Sigmoid colon (tissue), 7 donors: ENCODE measurements around the gene RPS8. TPM values are rescaled to one million over a fixed set of nuclear protein-coding genes. Genes with fewer than 3 reads are reported as not detected.
A peak's percentile ranks its signal among the peaks of the same experiment; 100 is the strongest.
"Not testable (repeated sequence)": the region's sequence is repeated elsewhere in the genome, so short reads cannot be mapped to it uniquely, and the experiment has no call there.

Experiments
- DNase-seq: peaks from one replicate; pipeline ENCODE4 v3.0.0-alpha.2; 2019
- H3K27ac ChIP-seq, 4 donors: fragments of 200-600 bp; sonication (generic); one replicate each; pipeline ENCODE4 v1.5.1; 2016 to 2019; ENCODE audit warnings: mild to moderate bottlenecking in 1 of 4
- H3K27me3 ChIP-seq, 3 donors: fragments of 200-600 bp; sonication (generic); one replicate each; pipeline ENCODE4 v1.5.1; 2019; ENCODE audit warnings: mild to moderate bottlenecking in 1 of 3
- H3K36me3 ChIP-seq, 4 donors: fragments of 200-600 bp; sonication (generic); one replicate each; pipeline ENCODE4 v1.5.1; 2016 to 2019
- H3K4me1 ChIP-seq, 4 donors: fragments of 200-600 bp; sonication (generic); one replicate each; pipeline ENCODE4 v1.5.1; 2017 to 2019
- H3K4me3 ChIP-seq, 4 donors: fragments of 200-600 bp; sonication (generic); one replicate each; pipeline ENCODE4 v1.5.1; 2017 to 2019; ENCODE audit warnings: mild to moderate bottlenecking in 2 of 4, moderate library complexity in 1 of 4
- H3K9me3 ChIP-seq, 4 donors: fragments of 200-600 bp in 3 of 4; sonication (generic) in 3 of 4; one replicate each; pipeline versions ENCODE4 v1.5.1 to v1.6.1; 2013 to 2019
- EP300 ChIP-seq, 4 donors: sonication (generic); formaldehyde crosslinking; IDR thresholded peaks; one replicate each; pipeline ENCODE4 v1.6.1; 2017; ENCODE audit warnings: antibody characterized with exemption in 4 of 4
- POLR2A ChIP-seq, 2 donors: fragments of 450-650 bp; IDR thresholded peaks; one replicate each; pipeline ENCODE4 v1.6.1; 2016; ENCODE audit warnings: antibody characterized with exemption in 2 of 2, mild to moderate bottlenecking in 2 of 2, moderate library complexity in 2 of 2
- POLR2AphosphoS5 ChIP-seq, 4 donors: sonication (generic); formaldehyde crosslinking; IDR thresholded peaks; one replicate each; pipeline ENCODE4 v1.6.1; 2017; ENCODE audit warnings: antibody characterized with exemption in 4 of 4
- WGBS, 2 donors: extraction: QIAGEN DNeasy Blood & Tissue Kit; methylation state at CpG; one replicate each; pipeline ENCODE4 v1.1.7; 2013; 5-methylcytosine and 5-hydroxymethylcytosine counted together
- intact Hi-C: fragments of 100-400 bp; cut with DNase I; formaldehyde crosslinking; loops from one replicate; pipeline ENCODE4 v1.15.1; 2023
- polyA plus RNA-seq, 3 donors: library from polyadenylated mRNA; stranded (reverse); fragments of 200-250 nt; gene quantifications; one replicate each; pipeline ENCODE4 v1.2.3, GENCODE V29; 2013
- total RNA-seq, 4 donors: library from RNA; depleted of rRNA; stranded (reverse); fragments of >200 nt; gene quantifications; one replicate each; pipeline ENCODE4 v1.1.0, GENCODE V29; 2016
- TF ChIP-seq, protein P1 (sequence below), 4 experiments: fragments of 450-650 bp in 3 of 4; fragments of 200-600 bp in 1 of 4; IDR thresholded peaks; one replicate each; pipeline ENCODE4 v1.5.1; 2016 to 2019; ENCODE audit warnings: antibody characterized with exemption in 4 of 4, mild to moderate bottlenecking in 3 of 4, moderate library complexity in 2 of 4
- donor health status: healthy with polysubstance abuse.
- donor health status: Bipolar disorder and iron deficiency.
- donor health status: healthy.

RPS8 gene
- total and polyA plus RNA-seq, 7 donors = 1,996 to 3,717 (median 2,845) TPM

DNA sequence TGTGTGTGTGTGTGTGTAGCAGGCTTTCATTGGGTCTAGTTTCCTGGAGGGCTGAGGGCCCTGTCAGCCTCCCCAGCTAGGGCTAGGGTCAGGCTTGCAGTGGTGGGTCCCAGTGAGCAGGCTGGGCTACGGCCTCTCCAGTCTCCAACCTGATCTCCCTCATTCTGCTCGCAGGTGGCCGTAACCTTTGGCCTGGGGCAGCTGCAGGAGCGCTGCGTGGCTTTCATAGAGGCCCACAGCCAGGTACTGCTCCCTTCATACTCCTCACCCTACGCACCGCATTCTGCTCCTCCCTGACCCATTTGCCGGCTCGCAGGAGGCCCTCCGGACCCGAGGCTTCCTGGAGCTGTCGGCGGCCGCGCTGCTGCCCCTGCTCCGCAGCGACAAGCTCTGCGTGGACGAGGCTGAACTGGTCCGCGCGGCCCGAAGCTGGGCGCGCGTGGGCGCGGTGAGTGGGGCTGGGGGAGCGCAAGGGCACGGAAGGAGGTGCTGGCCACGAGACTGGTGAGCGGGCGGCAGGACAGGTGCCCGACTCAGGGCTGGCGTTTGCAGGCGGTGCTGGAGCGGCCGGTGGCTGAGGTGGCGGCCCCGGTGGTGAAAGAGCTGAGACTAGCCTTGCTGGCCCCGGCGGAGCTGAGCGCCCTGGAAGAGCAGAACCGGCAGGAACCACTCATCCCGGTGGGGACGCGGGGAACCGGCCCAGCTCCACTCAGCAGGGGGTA lies 37.6 kb downstream of the RPS8 start:
- TF ChIP-seq EP300 (IDR thresholded peaks at IDR 0.05) (no peak), POLR2A (IDR thresholded peaks at IDR 0.05) (no peak), POLR2AphosphoS5 (IDR thresholded peaks at IDR 0.05) (no peak)
- TF ChIP-seq, protein P1, sequence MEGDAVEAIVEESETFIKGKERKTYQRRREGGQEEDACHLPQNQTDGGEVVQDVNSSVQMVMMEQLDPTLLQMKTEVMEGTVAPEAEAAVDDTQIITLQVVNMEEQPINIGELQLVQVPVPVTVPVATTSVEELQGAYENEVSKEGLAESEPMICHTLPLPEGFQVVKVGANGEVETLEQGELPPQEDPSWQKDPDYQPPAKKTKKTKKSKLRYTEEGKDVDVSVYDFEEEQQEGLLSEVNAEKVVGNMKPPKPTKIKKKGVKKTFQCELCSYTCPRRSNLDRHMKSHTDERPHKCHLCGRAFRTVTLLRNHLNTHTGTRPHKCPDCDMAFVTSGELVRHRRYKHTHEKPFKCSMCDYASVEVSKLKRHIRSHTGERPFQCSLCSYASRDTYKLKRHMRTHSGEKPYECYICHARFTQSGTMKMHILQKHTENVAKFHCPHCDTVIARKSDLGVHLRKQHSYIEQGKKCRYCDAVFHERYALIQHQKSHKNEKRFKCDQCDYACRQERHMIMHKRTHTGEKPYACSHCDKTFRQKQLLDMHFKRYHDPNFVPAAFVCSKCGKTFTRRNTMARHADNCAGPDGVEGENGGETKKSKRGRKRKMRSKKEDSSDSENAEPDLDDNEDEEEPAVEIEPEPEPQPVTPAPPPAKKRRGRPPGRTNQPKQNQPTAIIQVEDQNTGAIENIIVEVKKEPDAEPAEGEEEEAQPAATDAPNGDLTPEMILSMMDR (IDR thresholded peaks at IDR 0.05) = no peak
- peak; percentile 71 for DNase-seq
- 69 to 70% methylated on average over 48 of the region's 48 CpGs for WGBS, 2 donors
- Histone ChIP-seq H3K4me1 (peaks cover 0 to 57% (median 40%) of the 10 kb centered on the region in 4 donors), H3K9me3 (no peaks in the 10 kb centered on the region), H3K27ac (peak overlapping the region; percentile 86 to 98 (median 88)), H3K4me3 (peak overlapping the region; percentile 52 to 68 (median 60)), H3K27me3 (no peaks in the 10 kb centered on the region), H3K36me3 (no peaks in the 10 kb centered on the region)
- intact Hi-C loops = no loop called here

DNA sequence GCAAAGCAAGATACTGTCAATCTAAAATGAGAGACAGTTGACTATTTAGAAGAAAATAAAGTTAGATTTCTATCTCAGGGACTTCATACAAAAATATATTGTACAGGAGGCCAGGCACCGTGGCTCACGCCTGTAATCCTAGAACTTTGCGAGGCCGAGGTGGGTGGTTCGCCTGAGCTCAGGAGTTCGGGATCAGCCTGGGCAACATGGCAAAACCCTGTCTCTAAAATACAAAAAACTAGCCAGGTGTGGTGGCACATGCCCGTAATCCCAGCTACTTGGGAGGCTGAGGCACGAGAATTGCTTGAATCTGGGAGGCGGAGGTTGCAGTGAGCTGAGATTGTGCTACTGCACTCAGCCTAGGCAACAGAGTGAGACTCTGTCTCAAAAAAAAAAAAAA lies 40.6 kb downstream of the RPS8 start:
- H3K27ac ChIP-seq, H3K36me3 ChIP-seq, intact Hi-C loops, H3K9me3 ChIP-seq, H3K4me3 ChIP-seq, H3K27me3 ChIP-seq: not testable (repeated sequence)
- H3K4me1 ChIP-seq = peaks cover 0 to 43% (median 31%) of the 10 kb centered on the region in 4 donors
- WGBS, 2 donors = 87 to 90% methylated on average over 9 of the region's 9 CpGs
- DNase-seq = peak; percentile 21

DNA sequence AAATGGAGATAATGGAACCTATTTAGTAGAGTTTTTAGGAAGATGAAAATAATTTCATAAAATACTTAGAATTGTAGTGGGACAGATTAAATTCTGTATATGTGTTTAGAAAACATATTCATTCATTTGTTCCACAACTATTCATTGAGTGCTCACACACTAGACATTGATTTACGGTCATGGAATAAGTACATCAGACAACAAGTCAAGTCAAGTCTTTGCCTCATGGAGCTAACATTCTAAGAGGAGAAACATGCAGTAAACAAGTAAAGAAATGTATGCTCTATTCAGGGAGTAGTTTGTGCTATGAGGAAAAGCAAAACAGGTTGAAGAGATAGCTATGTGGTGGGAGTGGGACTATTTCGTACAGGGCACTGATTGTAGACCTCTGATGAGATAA lies 42.0 kb downstream of the RPS8 start:
- Histone ChIP-seq H3K27ac (no peak overlapping the region), H3K27me3 (no peaks in the 10 kb centered on the region), H3K9me3 (no peaks in the 10 kb centered on the region), H3K4me1 (peaks cover 0 to 36% (median 33%) of the 10 kb centered on the region in 4 donors), H3K36me3 (no peaks in the 10 kb centered on the region), H3K4me3 (no peak overlapping the region)
- TF ChIP-seq POLR2A (IDR thresholded peaks at IDR 0.05) = no peak
- TF ChIP-seq EP300 (IDR thresholded peaks at IDR 0.05) = no peak
- TF ChIP-seq, protein P1 (IDR thresholded peaks at IDR 0.05) = no peak
- no peak for TF ChIP-seq POLR2AphosphoS5 (IDR thresholded peaks at IDR 0.05)
- no peak for DNase-seq
- WGBS, 2 donors = 91 to 94% methylated on average over 2 of the region's 2 CpGs
- intact Hi-C loops = no loop called here

DNA sequence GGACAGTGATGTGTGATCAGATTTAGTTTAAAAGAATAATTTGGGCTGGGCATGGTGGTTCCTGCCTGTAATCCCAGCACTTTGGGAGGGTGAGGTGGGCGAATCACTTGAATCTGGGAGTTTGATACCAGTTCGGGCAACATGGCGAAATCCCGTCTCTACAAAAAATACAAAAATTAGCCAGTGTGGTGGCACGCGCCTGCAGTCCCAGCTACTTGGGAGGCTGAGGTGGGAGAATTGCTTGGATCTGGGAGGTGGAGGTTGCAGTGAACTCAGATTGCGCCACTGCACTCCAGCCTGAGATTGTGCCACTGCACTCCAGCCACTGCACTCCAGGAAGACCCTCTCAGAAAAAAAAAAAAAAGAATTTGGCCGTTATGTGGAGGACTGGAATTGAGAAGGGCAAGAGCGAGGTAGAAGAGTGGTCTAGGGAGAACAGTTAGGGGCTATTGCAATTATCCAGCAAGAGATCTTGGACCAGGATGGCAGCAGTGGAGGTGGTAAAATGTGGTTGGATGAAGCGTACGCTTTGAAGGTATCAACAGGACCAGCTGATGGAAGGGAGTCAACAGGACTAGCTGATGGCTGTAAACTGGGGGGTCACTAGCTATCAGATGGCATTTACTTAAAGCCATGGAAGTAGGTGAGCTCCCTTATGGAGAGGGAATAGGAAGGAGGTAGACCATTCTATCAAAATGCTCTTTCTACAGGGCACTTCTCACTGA lies 42.6 kb downstream of the RPS8 start:
- Histone ChIP-seq H3K27ac (peak overlapping the region in 2 of 4 donors; percentile 87 to 90), H3K4me3 (no peak overlapping the region), H3K4me1 (peaks cover 0 to 31% (median 29%) of the 10 kb centered on the region in 4 donors), H3K27me3 (no peaks in the 10 kb centered on the region), H3K36me3 (no peaks in the 10 kb centered on the region), H3K9me3 (no peaks in the 10 kb centered on the region)
- WGBS, 2 donors = 96% methylated on average over 11 of the region's 11 CpGs
- intact Hi-C loops = loop anchor here (2.0 kb wide), 1 partner anchor 17 kb away; the partner anchor contains the start of gene PLK3
- DNase-seq = peak; percentile 25
- TF ChIP-seq POLR2A (IDR thresholded peaks at IDR 0.05) = no peak
- TF ChIP-seq EP300 (IDR thresholded peaks at IDR 0.05) = no peak
- TF ChIP-seq POLR2AphosphoS5 (IDR thresholded peaks at IDR 0.05) = no peak
- TF ChIP-seq, protein P1 (IDR thresholded peaks at IDR 0.05) = no peak

DNA sequence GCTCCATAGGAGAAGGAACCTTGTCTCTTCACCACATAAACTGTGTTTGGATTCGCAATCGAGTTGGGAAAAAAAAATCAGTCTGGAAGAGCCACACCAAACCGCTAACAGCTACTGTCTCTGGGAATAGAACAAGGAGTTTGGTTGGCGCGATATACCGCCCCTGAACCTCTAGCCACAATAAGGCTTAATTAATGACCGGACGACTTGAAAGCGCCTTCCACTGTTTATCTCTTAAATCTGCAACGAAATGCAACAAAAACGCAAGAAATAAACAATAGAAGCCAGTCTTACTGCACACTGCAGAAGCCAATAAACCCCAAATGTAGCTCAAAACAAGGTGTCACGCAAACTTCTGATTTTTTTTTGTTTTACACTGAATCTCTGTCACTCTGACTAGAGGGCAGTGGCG lies 43.9 kb downstream of the RPS8 start:
- Histone ChIP-seq H3K36me3 (no peaks in the 10 kb centered on the region), H3K9me3 (no peaks in the 10 kb centered on the region), H3K27ac (peak overlapping the region; percentile 87 to 91 (median 90)), H3K4me3 (peak overlapping the region; percentile 51 to 65 (median 59)), H3K4me1 (peaks cover 0 to 25% (median 21%) of the 10 kb centered on the region in 4 donors), H3K27me3 (no peaks in the 10 kb centered on the region)
- peak; percentile 58 for DNase-seq
- intact Hi-C loops = loop anchor here (2.0 kb wide), 1 partner anchor 18 kb away; the partner anchor contains the start of gene PLK3
- no peak for TF ChIP-seq POLR2A (IDR thresholded peaks at IDR 0.05)
- TF ChIP-seq EP300 (IDR thresholded peaks at IDR 0.05) = no peak
- TF ChIP-seq, protein P1 (IDR thresholded peaks at IDR 0.05) = no peak
- no peak for TF ChIP-seq POLR2AphosphoS5 (IDR thresholded peaks at IDR 0.05)
- 1% methylated on average over 13 of the region's 13 CpGs for WGBS, 2 donors
